SK-N-SH treated with all-trans-retinoic acid at 6 μM for 48 hours (cell line): ENCODE data around the gene EGFL7.

ENCODE experiments used
- CSDC2 ChIP-seq: fragments of 250-450 bp; sonication (Bioruptor Pico); IDR thresholded peaks from 2 replicates; pipeline ENCODE4 v1.5.0; 2020; ENCODE audit warnings: mild to moderate bottlenecking, moderate library complexity
- GLIS3 ChIP-seq: fragments of 250-450 bp; sonication (Bioruptor Pico); IDR thresholded peaks from 2 replicates; pipeline ENCODE4 v1.5.0; 2020; ENCODE audit warnings: mild to moderate bottlenecking, moderate library complexity
- ISL1 ChIP-seq: fragments of 250-450 bp; sonication (Bioruptor Pico); IDR thresholded peaks from 2 replicates; pipeline ENCODE4 v2.1.2; 2022; ENCODE audit warnings: mild to moderate bottlenecking, moderate library complexity
- RARB ChIP-seq: fragments of 250-450 bp; sonication (Bioruptor Pico); IDR thresholded peaks from 2 replicates; pipeline ENCODE4 v1.8.0; 2021; ENCODE audit warnings: mild to moderate bottlenecking, moderate library complexity
- TCF4 ChIP-seq: fragments of 250-450 bp; sonication (Bioruptor Pico); IDR thresholded peaks from 2 replicates; pipeline ENCODE4 v1.8.0; 2021; ENCODE audit warnings: mild to moderate bottlenecking, moderate library complexity, borderline replicate concordance
- TOX ChIP-seq: fragments of 250-450 bp; sonication (Bioruptor Pico); IDR thresholded peaks from 2 replicates; pipeline ENCODE4 v1.8.0; 2021; ENCODE audit warnings: mild to moderate bottlenecking, moderate library complexity, borderline replicate concordance
- ZFP3 ChIP-seq: fragments of 250-450 bp; sonication (Bioruptor Pico); IDR thresholded peaks from 2 replicates; pipeline ENCODE4 v1.5.0; 2020; ENCODE audit warnings: mild to moderate bottlenecking, moderate library complexity
- ZFP30 ChIP-seq: fragments of 450-650 bp; formaldehyde crosslinking; IDR thresholded peaks from 2 replicates; pipeline ENCODE4 v1.5.0; 2022; ENCODE audit warnings: mild to moderate bottlenecking, moderate library complexity
- TF ChIP-seq, protein P1 (sequence below): fragments of 250-450 bp; sonication (Bioruptor Pico); IDR thresholded peaks from 2 replicates; pipeline ENCODE4 v1.5.1; 2020; ENCODE audit warnings: low read depth, mild to moderate bottlenecking, moderate library complexity
- TF ChIP-seq, protein P2 (sequence below): fragments of 250-450 bp; sonication (Bioruptor Pico); IDR thresholded peaks from 2 replicates; pipeline ENCODE4 v1.8.0; 2021; ENCODE audit warnings: low read depth, mild to moderate bottlenecking, moderate library complexity, borderline replicate concordance
- TF ChIP-seq, protein P3 (sequence below): fragments of 250-450 bp; sonication (Bioruptor Pico); IDR thresholded peaks from 2 replicates; pipeline ENCODE4 v1.8.0; 2020; ENCODE audit warnings: mild to moderate bottlenecking, moderate library complexity, borderline replicate concordance
- TF ChIP-seq, protein P4 (sequence below): fragments of 250-450 bp; sonication (Bioruptor Pico); IDR thresholded peaks from 2 replicates; pipeline ENCODE4 v1.5.1; 2021; ENCODE audit warnings: mild to moderate bottlenecking, moderate library complexity

DNA sequence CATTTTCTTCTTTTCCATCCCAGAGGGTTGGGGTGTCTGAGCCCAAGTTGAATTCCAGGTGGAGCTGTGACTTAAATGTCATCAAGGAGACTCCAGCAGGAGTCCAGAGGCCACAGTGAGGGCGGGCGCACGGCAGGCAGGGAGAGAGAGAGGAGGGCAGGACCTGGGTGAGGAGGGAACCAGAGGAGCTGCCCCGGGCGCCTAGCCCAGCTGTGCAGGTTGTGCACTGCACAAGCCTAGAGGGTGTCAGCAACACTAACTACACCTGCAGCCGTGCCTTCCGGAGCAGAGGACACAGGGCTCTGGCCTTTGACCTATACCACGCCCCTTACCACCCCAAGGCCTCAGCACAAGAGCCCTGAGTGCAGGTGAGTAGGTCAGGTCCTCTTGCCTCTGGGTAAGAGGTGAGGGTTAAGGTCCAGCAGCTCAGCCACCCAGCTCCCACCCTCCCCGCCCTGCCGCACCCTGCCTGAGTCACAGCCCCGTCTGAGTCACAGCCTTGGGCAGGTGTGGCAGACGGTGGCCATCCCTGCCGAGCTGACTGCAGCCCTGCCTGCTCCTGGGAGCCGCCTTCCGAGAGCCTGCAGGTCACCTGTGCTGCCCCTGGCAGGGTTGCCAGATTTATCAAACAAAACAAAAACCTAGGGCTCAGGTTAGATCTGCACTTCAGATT lies 30.9 kb downstream of the EGFL7 start:
- TF ChIP-seq CSDC2 (no peak), GLIS3 (CRISPR knock-in tag) (no peak), ISL1 (CRISPR knock-in tag) (no peak), ZFP30 (CRISPR knock-in tag) (no peak), RARB (no peak), TCF4 (CRISPR knock-in tag) (no peak), TOX (CRISPR knock-in tag) (no peak), ZFP3 (CRISPR knock-in tag) (no peak)
- TF ChIP-seq, protein P1, sequence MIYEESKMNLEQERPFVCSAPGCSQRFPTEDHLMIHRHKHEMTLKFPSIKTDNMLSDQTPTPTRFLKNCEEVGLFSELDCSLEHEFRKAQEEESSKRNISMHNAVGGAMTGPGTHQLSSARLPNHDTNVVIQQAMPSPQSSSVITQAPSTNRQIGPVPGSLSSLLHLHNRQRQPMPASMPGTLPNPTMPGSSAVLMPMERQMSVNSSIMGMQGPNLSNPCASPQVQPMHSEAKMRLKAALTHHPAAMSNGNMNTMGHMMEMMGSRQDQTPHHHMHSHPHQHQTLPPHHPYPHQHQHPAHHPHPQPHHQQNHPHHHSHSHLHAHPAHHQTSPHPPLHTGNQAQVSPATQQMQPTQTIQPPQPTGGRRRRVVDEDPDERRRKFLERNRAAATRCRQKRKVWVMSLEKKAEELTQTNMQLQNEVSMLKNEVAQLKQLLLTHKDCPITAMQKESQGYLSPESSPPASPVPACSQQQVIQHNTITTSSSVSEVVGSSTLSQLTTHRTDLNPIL: no peak
- TF ChIP-seq, protein P2, sequence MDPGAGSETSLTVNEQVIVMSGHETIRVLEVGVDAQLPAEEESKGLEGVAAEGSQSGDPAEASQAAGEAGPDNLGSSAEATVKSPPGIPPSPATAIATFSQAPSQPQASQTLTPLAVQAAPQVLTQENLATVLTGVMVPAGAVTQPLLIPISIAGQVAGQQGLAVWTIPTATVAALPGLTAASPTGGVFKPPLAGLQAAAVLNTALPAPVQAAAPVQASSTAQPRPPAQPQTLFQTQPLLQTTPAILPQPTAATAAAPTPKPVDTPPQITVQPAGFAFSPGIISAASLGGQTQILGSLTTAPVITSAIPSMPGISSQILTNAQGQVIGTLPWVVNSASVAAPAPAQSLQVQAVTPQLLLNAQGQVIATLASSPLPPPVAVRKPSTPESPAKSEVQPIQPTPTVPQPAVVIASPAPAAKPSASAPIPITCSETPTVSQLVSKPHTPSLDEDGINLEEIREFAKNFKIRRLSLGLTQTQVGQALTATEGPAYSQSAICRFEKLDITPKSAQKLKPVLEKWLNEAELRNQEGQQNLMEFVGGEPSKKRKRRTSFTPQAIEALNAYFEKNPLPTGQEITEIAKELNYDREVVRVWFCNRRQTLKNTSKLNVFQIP (CRISPR knock-in tag): no peak
- TF ChIP-seq, protein P3, sequence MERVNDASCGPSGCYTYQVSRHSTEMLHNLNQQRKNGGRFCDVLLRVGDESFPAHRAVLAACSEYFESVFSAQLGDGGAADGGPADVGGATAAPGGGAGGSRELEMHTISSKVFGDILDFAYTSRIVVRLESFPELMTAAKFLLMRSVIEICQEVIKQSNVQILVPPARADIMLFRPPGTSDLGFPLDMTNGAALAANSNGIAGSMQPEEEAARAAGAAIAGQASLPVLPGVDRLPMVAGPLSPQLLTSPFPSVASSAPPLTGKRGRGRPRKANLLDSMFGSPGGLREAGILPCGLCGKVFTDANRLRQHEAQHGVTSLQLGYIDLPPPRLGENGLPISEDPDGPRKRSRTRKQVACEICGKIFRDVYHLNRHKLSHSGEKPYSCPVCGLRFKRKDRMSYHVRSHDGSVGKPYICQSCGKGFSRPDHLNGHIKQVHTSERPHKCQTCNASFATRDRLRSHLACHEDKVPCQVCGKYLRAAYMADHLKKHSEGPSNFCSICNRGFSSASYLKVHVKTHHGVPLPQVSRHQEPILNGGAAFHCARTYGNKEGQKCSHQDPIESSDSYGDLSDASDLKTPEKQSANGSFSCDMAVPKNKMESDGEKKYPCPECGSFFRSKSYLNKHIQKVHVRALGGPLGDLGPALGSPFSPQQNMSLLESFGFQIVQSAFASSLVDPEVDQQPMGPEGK (CRISPR knock-in tag): no peak
- TF ChIP-seq, protein P4, sequence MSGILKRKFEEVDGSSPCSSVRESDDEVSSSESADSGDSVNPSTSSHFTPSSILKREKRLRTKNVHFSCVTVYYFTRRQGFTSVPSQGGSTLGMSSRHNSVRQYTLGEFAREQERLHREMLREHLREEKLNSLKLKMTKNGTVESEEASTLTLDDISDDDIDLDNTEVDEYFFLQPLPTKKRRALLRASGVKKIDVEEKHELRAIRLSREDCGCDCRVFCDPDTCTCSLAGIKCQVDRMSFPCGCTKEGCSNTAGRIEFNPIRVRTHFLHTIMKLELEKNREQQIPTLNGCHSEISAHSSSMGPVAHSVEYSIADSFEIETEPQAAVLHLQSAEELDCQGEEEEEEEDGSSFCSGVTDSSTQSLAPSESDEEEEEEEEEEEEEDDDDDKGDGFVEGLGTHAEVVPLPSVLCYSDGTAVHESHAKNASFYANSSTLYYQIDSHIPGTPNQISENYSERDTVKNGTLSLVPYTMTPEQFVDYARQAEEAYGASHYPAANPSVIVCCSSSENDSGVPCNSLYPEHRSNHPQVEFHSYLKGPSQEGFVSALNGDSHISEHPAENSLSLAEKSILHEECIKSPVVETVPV (CRISPR knock-in tag): no peak
